Thoracic aorta (tissue), 2 donors: ENCODE results near the gene MLH1. TPM values are rescaled to one million over a fixed set of nuclear protein-coding genes. Genes with fewer than 3 reads are reported as not detected.

Source experiments
- ATAC-seq: fragments of 150-250 bp; one replicate; pipeline ENCODE4 v1.8.0; 2017; ENCODE audit warnings: low read depth; ENCODE audit not compliant: insufficient number of reproducible peaks, low FRiP score
- DNase-seq: peaks from one replicate; pipeline ENCODE4 v3.0.0-alpha.2; 2020; ENCODE audit warnings: low spot score
- H3K27ac ChIP-seq, 2 donors: fragments of 200-600 bp; sonication (generic); 1 replicate in 1 of 2; 2 replicates in 1 of 2; pipeline ENCODE4 v1.5.1; 2016; ENCODE audit warnings: mild to moderate bottlenecking in 2 of 2, moderate library complexity in 2 of 2
- H3K27me3 ChIP-seq: fragments of 200-600 bp; sonication (generic); replicated peaks from 2 replicates; pipeline ENCODE4 v1.6.0; 2016; ENCODE audit warnings: mild to moderate bottlenecking; ENCODE audit not compliant: insufficient read depth
- H3K36me3 ChIP-seq: fragments of 200-600 bp; sonication (generic); one replicate; pipeline ENCODE4 v1.5.1; 2016
- H3K4me1 ChIP-seq, 2 donors: fragments of 200-600 bp; sonication (generic); 1 replicate in 1 of 2; 2 replicates in 1 of 2; pipeline versions ENCODE4 v1.5.1 to v1.6.0; 2016; ENCODE audit warnings: low read depth in 2 of 2, mild to moderate bottlenecking in 1 of 2; ENCODE audit not compliant: control insufficient read depth in 1 of 2
- H3K4me3 ChIP-seq: fragments of 200-600 bp; sonication (generic); 2 replicates; pipeline ENCODE4 v1.5.1; 2016; ENCODE audit warnings: mild to moderate bottlenecking
- H3K9me3 ChIP-seq: fragments of 200-600 bp; sonication (generic); 2 replicates; pipeline ENCODE4 v1.5.1; 2016
- CTCF ChIP-seq: fragments of 200-600 bp; sonication (generic); IDR thresholded peaks from one replicate; pipeline ENCODE4 v1.5.1; 2019; ENCODE audit warnings: antibody characterized with exemption
- total RNA-seq, 2 donors: library from RNA; depleted of rRNA; stranded (reverse); fragments of >200 nt; gene quantifications; one replicate each; pipeline versions ENCODE4 v1.1.0 to v1.2.3, GENCODE V29; 2016

Gene MLH1
- total RNA-seq, 2 donors from 2014 or later = 33.6 to 75.6 TPM

- no peak overlapping the region for H3K4me3 ChIP-seq
- H3K9me3 ChIP-seq = no peaks in the 10 kb centered on the region
- H3K36me3 ChIP-seq = peaks cover 37% of the 10 kb centered on the region
- DNase-seq (no peak), ATAC-seq (no peak)
- no peaks in the 10 kb centered on the region for H3K4me1 ChIP-seq
- no peaks in the 10 kb centered on the region for H3K27me3 ChIP-seq
- TF ChIP-seq CTCF = no peak
- H3K27ac ChIP-seq = no peak overlapping the region
Observed at GRCh38 chr3:36981006-36981405, 12.3 kb upstream of the MLH1 start.

- DNase-seq (no peak), ATAC-seq (no peak)
- no peaks in the 10 kb centered on the region for H3K9me3 ChIP-seq
- H3K36me3 ChIP-seq = peaks cover 27% of the 10 kb centered on the region
- H3K4me3 ChIP-seq = peak overlapping the region; percentile 90
- no peak overlapping the region for H3K27ac ChIP-seq
- peaks cover 34 to 48% of the 10 kb centered on the region in 2 donors for H3K4me1 ChIP-seq
- no peaks in the 10 kb centered on the region for H3K27me3 ChIP-seq
- TF ChIP-seq CTCF = no peak
Observed at GRCh38 chr3:36988356-36988755, 5.0 kb upstream of the MLH1 start.

- no peak for ATAC-seq
- Histone ChIP-seq H3K36me3 (peaks cover 23% of the 10 kb centered on the region), H3K9me3 (no peaks in the 10 kb centered on the region), H3K4me1 (peaks cover 34 to 49% of the 10 kb centered on the region in 2 donors), H3K27me3 (no peaks in the 10 kb centered on the region), H3K4me3 (peak overlapping the region; percentile 90), H3K27ac (no peak overlapping the region)
- TF ChIP-seq CTCF = no peak
- DNase-seq = no peak
Observed at GRCh38 chr3:36989005-36989404, 4.3 kb upstream of the MLH1 start.

GRCh38 chr3:36989568-36989967, 3.8 kb upstream of the MLH1 start:
- Histone ChIP-seq H3K4me1 (peaks cover 34 to 55% of the 10 kb centered on the region in 2 donors), H3K36me3 (peaks cover 17% of the 10 kb centered on the region), H3K4me3 (peak overlapping the region; percentile 90), H3K27me3 (no peaks in the 10 kb centered on the region), H3K27ac (no peak overlapping the region), H3K9me3 (no peaks in the 10 kb centered on the region)
- TF ChIP-seq CTCF = no peak
- DNase-seq (no peak), ATAC-seq (no peak)

- ATAC-seq (no peak), DNase-seq (no peak)
- H3K36me3 ChIP-seq = peaks cover 4% of the 10 kb centered on the region
- H3K4me1 ChIP-seq = peaks cover 34 to 64% of the 10 kb centered on the region in 2 donors
- no peaks in the 10 kb centered on the region for H3K9me3 ChIP-seq
- no peaks in the 10 kb centered on the region for H3K27me3 ChIP-seq
- H3K27ac ChIP-seq = peak overlapping the region in 1 of 2 donors; percentile 98
- TF ChIP-seq CTCF = no peak
- H3K4me3 ChIP-seq = peak overlapping the region; percentile 90
Observed at GRCh38 chr3:36991147-36991546, 2.2 kb upstream of the MLH1 start.
